PC-3 (cell line): ENCODE measurements around the gene FIBCD1. TPM values are rescaled to one million over a fixed set of nuclear protein-coding genes. Genes with fewer than 3 reads are reported as not detected.

Experiments
- ATAC-seq: fragments of 200-7000 bp; cut with Tn5 transposase; 2 replicates; pipeline ENCODE4 v1.9.1; 2020; ENCODE audit warnings: mild to moderate bottlenecking, moderate library complexity
- BruUV-seq: library from RNA; stranded (reverse); fragments of 400-500 nt; replicated peaks from 2 replicates; lab custom pipeline; 2021; lab: Mats Ljungman, UMichigan
- CTCF ChIA-PET: fragments of 300-600 bp; sonication (Branson Sonifier 250); formaldehyde crosslinking; loops from one replicate; lab custom pipeline; 2022; ENCODE audit warnings: antibody characterized with exemption; lab: Charles Lee
- POLR2A ChIA-PET: fragments of 300-600 bp; sonication (Branson Sonifier 250); formaldehyde crosslinking; loops from one replicate; lab custom pipeline; 2022; ENCODE audit warnings: antibody characterized with exemption; ENCODE audit not compliant: unreplicated experiment; lab: Charles Lee
- DNase-seq: peaks from one replicate; pipeline ENCODE4 v3.0.0-alpha.2; 2015
- H2AFZ ChIP-seq: fragments of 300-600 bp; sonication (generic); 2 replicates; pipeline ENCODE4 v1.6.0; 2016; ENCODE audit warnings: antibody characterized with exemption, low read length
- H3F3A ChIP-seq: fragments of 300-600 bp; sonication (generic); one replicate; pipeline ENCODE4 v1.6.0; 2017; ENCODE audit warnings: antibody characterized with exemption, low read length, control low read depth, mild to moderate bottlenecking; ENCODE audit not compliant: unreplicated experiment
- H3K27ac ChIP-seq: fragments of 300-600 bp; sonication (generic); 2 replicates; pipeline ENCODE4 v1.5.1; 2016; ENCODE audit warnings: mild to moderate bottlenecking, low read length
- H3K27me3 ChIP-seq: fragments of 300-600 bp; sonication (generic); 2 replicates; pipeline ENCODE4 v1.6.1; 2016; ENCODE audit warnings: low read length, mixed read lengths
- H3K36me3 ChIP-seq: fragments of 300-600 bp; sonication (generic); 2 replicates; pipeline ENCODE4 v1.6.1; 2016; ENCODE audit warnings: low read depth, mixed run types, low read length, mixed read lengths
- H3K4me1 ChIP-seq: fragments of 300-600 bp; sonication (generic); 2 replicates; pipeline ENCODE4 v1.5.1; 2016; ENCODE audit warnings: low read length; ENCODE audit not compliant: insufficient read depth
- H3K4me2 ChIP-seq: fragments of 300-600 bp; sonication (generic); 2 replicates; pipeline ENCODE4 v1.6.0; 2016; ENCODE audit warnings: low read length
- H3K4me3 ChIP-seq: fragments of 300-600 bp; sonication (generic); 2 replicates; pipeline ENCODE4 v1.5.1; 2016; ENCODE audit warnings: mild to moderate bottlenecking, low read length, mixed read lengths
- H3K79me2 ChIP-seq: fragments of 300-600 bp; sonication (generic); 2 replicates; pipeline ENCODE4 v1.6.1; 2017; ENCODE audit warnings: low read length, mixed read lengths
- H3K9ac ChIP-seq: fragments of 300-600 bp; sonication (generic); 2 replicates; pipeline ENCODE4 v1.6.0; 2016; ENCODE audit warnings: mild to moderate bottlenecking, low read length
- H3K9me2 ChIP-seq: fragments of 300-600 bp; sonication (generic); replicated peaks from 2 replicates; pipeline ENCODE4 v1.6.1; 2016; ENCODE audit warnings: mixed run types, low read length, mixed read lengths
- H3K9me3 ChIP-seq: fragments of 300-600 bp; sonication (generic); 2 replicates; pipeline ENCODE4 v1.6.1; 2016; ENCODE audit warnings: low read length, mixed read lengths
- H4K20me1 ChIP-seq: fragments of 300-600 bp; sonication (generic); 2 replicates; pipeline ENCODE4 v1.6.1; 2016; ENCODE audit warnings: low read length, mixed read lengths
- CTCF ChIP-seq: fragments of 300-600 bp; sonication (generic); conservative IDR thresholded peaks from 2 replicates; pipeline ENCODE4 v1.5.1; 2017; ENCODE audit warnings: antibody characterized with exemption, low read depth, mild to moderate bottlenecking, low read length
- EZH2 ChIP-seq: fragments of 300-600 bp; sonication (generic); IDR thresholded peaks from one replicate; pipeline ENCODE4 v1.6.1; 2017; ENCODE audit warnings: antibody characterized with exemption, mild to moderate bottlenecking, low read length; ENCODE audit not compliant: unreplicated experiment
- EZH2phosphoT487 ChIP-seq: fragments of 300-600 bp; sonication (generic); IDR thresholded peaks from 2 replicates; pipeline ENCODE4 v1.6.1; 2018; ENCODE audit warnings: mild to moderate bottlenecking, antibody characterized with exemption, low read length, borderline replicate concordance
- intact Hi-C: fragments of 100-400 bp; cut with micrococcal nuclease; formaldehyde crosslinking; loops from 2 replicates; pipeline ENCODE4 v1.9.0; 2023
- total RNA-seq: library from RNA; depleted of rRNA; stranded (reverse); fragments of >200 nt; gene quantifications from 2 replicates; pipeline ENCODE4 v1.2.3, GENCODE V29; 2014

The FIBCD1 gene
- total RNA-seq, 1 experiment from 2014 or later, result 8.9 TPM

- no peaks in the 10 kb centered on the region for H4K20me1 ChIP-seq
- no peaks in the 10 kb centered on the region for H3K79me2 ChIP-seq
- peak overlapping the region; percentile 53; the same call in 1 of the 2 replicates for H2AFZ ChIP-seq
- H3K36me3 ChIP-seq, result no peaks in the 10 kb centered on the region
- H3K4me2 ChIP-seq, result peak overlapping the region; percentile 76
- no peaks in the 10 kb centered on the region for H3F3A ChIP-seq
- H3K27me3 ChIP-seq, result no peaks in the 10 kb centered on the region
- H3K4me1 ChIP-seq, result peaks cover 33% of the 10 kb centered on the region
- BruUV-seq, result no TSS peak
- H3K4me3 ChIP-seq, result peak overlapping the region; percentile 48
- no peaks in the 10 kb centered on the region for H3K9me2 ChIP-seq
- TF ChIP-seq CTCF, result peak; percentile 13; the same call in 1 of the 2 replicates
- no peak for TF ChIP-seq EZH2phosphoT487
- intact Hi-C loops, result loop anchor here (5.0 kb wide), 1 partner anchor 36 kb away; the partner anchor contains the start of gene QRFP
- DNase-seq (peak; percentile 67), ATAC-seq (peak; percentile 56)
- POLR2A ChIA-PET, result interaction anchor here (0.5 kb wide), 3 partner anchors 20 to 103 kb away, joined by 4 to 8 read pairs (median 5); no protein-coding TSS in a partner anchor
- no peaks in the 10 kb centered on the region for H3K9me3 ChIP-seq
- H3K9ac ChIP-seq, result no peak overlapping the region
- CTCF ChIA-PET, result interaction anchor here (0.6 to 1.1 kb wide), 7 partner anchors 36 to 124 kb away, joined by 3 to 6 read pairs (median 4); no protein-coding TSS in a partner anchor
- peak overlapping the region; percentile 39 for H3K27ac ChIP-seq
Observed at GRCh38 chr9:130933114-130934046, 5.7 kb downstream of the FIBCD1 start.

GRCh38 chr9:130932255-130933079 lies 6.6 kb downstream of the FIBCD1 start:
- no peaks in the 10 kb centered on the region for H3F3A ChIP-seq
- no peaks in the 10 kb centered on the region for H4K20me1 ChIP-seq
- peak overlapping the region; percentile 76 for H3K4me2 ChIP-seq
- TF ChIP-seq CTCF, result peak; percentile 49
- no peak for TF ChIP-seq EZH2
- no peak for TF ChIP-seq EZH2phosphoT487
- CTCF ChIA-PET, result interaction anchor here (0.6 to 1.1 kb wide), 7 partner anchors 35 to 123 kb away, joined by 3 to 6 read pairs (median 4); no protein-coding TSS in a partner anchor
- ATAC-seq (peak; percentile 58), DNase-seq (peak; percentile 48)
- no peaks in the 10 kb centered on the region for H3K27me3 ChIP-seq
- H3K4me3 ChIP-seq, result peak overlapping the region; percentile 48
- peak overlapping the region; percentile 39 for H3K27ac ChIP-seq
- H3K4me1 ChIP-seq, result peaks cover 41% of the 10 kb centered on the region
- H3K9ac ChIP-seq, result no peak overlapping the region
- BruUV-seq, result no TSS peak
- POLR2A ChIA-PET, result no interaction called here
- intact Hi-C loops, result loop anchor here (5.0 kb wide), 1 partner anchor 35 kb away; the partner anchor contains the start of gene QRFP
- no peaks in the 10 kb centered on the region for H3K9me2 ChIP-seq
- peak overlapping the region; percentile 53; the same call in 1 of the 2 replicates for H2AFZ ChIP-seq
- no peaks in the 10 kb centered on the region for H3K9me3 ChIP-seq
- H3K36me3 ChIP-seq, result no peaks in the 10 kb centered on the region
- H3K79me2 ChIP-seq, result no peaks in the 10 kb centered on the region
